ENCODE data around the gene ABHD8.

DNA sequence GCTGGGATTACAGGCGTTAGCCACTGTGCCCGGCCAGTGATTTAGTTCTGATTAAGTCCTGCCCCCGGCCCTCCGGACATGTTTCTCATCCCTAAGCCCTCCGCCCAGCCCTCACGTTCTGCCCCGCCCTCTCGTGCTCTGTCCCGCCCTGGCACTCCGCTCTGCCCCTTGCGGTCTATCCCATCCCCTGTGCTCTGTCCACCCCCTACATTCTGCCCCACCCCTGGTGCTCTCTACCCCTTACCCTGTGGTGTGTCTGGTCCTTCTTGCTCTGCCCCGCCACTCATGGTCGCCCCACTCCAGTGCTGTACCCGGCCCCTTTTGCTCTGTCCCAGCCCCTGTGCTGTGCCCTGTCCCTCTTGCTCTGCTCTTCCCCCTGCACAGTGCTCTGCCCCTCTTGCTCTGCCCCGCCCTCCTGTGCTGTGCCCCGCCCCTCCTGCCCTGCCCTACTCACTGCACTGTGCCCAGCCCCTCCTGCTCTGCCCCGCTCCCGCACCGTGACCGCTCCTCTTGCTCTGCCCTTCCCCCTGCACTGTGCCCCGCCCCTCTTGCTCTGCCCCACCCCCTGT lies 37.2 kb upstream of the ABHD8 start:
- no peak for TF ChIP-seq L3MBTL2 (conservative IDR thresholded peaks at IDR 0.05)
- no peak for TF ChIP-seq ELF4 (IDR thresholded peaks at IDR 0.05)
- TF ChIP-seq SP1 (IDR thresholded peaks at IDR 0.05): no peak
- TF ChIP-seq FOXA1 (IDR thresholded peaks at IDR 0.05): no peak
- no peak for TF ChIP-seq ZNF384 (IDR thresholded peaks at IDR 0.05)
- TF ChIP-seq SUZ12 (IDR thresholded peaks at IDR 0.05): no peak
- no peak for TF ChIP-seq NFRKB (IDR thresholded peaks at IDR 0.05)
- TF ChIP-seq LEF1 (IDR thresholded peaks at IDR 0.05; ENCODE audit: borderline replicate concordance): no peak
- TF ChIP-seq HDGF (IDR thresholded peaks at IDR 0.05; ENCODE audit: borderline replicate concordance): no peak

Data from HEK293T (cell line).